NCI-H1417 (cell line): ENCODE data around the gene ADD3.
A peak's percentile ranks its signal among the peaks of the same experiment; 100 is the strongest.
"Not testable (repeated sequence)": the region's sequence is repeated elsewhere in the genome, so short reads cannot be mapped to it uniquely, and the experiment has no call there.

Experiments used
- DNase-seq, 3 experiments: peaks; one replicate each; lab custom pipeline; 2025; lab: John Stamatoyannopoulos, UW

Gene ADD3

DNA sequence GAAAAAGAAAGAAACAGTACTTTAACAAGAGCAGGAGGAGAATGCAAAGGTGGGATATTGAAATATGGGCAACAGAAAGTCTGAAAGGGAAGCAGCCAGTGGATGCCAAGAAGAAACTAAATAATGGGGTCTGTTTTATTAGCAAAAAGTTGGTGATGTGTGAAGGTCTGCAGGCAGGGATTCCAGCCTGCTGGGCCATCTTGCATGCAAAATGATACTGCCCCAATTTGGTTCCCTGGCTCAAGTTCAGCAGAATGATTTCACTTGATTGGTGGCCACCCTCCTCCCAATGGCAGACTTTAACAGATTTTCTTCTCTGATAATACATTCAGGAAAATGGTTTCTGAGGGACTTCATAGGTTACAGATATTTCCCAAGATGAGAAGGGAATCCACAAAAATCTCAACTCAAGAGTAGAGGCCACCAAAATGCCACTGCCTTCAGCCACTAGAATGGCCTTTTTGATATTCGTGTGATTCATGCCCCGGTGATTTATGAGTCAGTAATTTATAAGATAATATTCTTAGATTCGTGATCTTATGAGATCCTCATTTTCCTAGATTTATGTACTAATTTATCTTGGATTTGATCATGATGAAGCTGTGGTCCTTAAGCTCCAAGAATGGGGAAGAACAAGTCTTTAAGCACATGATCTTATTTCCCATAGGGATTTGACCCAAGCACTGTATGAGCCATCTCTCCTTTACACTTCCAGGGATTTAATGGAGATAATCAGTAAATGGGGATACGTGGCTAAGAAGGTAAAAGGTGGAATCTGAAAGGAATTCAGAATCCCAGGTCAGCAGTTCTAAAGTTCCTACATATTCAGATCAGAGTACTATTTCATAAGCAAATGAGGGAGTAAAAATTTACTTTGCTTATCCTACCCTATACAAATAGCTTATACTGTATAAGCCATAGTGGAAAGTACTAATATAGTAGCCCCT lies 32.3 kb upstream of the ADD3 start:
- no peak for DNase-seq

- DNase-seq: peak in 1 of 3 experiments; percentile 46
These were observed 31.1 kb upstream of the ADD3 start for GRCh38 chr10:109976681-109977080.

- peak in 2 of 3 experiments; percentile 21 to 66 for DNase-seq
These were observed 30.4 kb upstream of the ADD3 start for GRCh38 chr10:109977382-109977806.

DNA sequence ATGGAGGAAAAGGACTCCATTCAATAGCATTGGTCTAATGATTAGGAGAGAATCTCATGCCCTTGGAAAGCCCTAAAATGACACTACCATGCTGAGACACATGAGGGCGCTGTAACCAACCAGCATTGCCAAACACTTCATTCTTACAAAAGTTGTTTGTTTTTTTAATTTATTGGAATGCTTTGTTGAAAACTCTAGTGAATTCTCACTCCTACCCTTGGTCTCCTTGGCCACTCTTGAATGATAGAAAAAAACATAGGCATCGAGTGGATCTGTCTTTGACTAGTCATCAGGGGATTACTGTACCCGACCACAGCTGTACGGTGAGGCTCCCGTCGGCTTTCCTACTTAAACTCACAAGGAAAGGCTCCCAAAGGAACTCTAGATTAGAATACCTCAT lies 29.3 kb upstream of the ADD3 start:
- no peak for DNase-seq

DNA sequence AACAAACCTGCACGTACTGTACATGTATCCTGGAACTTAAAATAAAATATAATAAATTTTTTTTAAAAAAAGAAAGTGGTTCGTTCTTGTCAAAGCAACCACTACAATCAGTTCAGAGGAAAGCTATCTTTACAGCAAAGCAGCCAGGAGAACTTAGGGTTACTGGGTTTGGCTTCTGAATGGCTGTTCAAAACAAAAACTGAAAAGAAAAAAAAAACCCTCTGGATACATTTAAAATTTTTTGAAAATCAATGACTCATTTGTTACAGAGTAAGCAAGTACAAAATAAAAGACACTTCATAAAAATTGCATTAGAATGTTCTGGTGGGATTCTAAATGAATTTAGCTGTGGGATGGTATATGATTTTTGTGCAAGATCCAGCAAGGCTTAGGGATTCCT lies 28.6 kb upstream of the ADD3 start:
- DNase-seq: no peak

DNA sequence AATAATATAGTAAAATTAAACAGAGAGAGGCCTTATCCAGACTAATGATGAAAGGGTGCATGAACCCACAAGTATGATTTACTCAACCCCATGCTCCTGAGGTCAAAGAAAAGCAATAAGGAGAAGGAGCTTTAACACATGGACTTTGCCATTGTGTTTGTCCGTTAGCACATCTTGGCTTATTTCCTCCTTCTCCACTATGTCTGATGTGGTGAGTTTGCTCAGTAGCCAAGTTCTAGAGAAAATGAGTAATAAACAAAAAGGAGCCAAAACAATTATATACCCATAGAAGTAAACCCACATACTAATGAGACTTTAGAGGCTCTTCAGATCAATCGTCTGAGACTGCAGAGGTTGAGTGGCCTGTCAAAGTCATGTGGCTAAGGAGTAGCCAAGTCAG lies 26.1 kb upstream of the ADD3 start:
- DNase-seq: no peak

DNA sequence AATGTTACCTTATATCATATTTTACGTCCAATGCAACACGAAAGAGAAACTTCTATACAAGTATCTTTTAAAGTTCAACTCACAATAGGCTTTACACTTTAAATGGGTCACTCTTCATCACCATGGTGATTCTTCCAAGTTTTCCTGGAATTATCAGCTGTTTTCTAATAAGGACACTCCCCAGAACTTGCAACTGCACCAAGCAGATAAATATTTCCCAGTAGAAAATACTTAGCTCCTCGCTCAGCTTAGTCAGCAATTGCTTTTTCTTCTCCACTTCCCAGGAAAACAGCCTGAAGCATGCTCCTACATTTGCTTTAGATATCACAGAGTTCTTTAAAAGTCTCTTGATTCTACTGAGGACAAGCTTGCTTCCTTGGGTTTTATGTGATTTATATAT lies 25.7 kb upstream of the ADD3 start:
- no peak for DNase-seq

DNA sequence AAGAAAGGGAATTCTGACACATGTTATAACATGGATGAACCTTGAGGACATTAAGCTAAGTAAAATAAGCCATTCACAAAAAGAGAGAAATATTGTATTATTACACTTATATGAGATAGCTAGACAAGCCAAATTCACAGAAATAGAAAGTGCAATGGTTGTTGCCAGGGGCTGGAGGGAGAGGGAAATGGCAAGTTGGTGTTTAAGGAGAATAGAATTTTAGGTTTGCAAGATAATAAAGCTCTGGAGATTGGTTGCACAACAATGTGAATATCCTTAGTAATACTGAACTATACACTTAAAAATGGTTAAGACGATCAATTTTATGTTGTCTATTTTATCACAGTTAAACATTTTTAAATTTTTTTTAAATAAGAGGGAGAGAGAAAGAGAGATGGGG lies 25.0 kb upstream of the ADD3 start:
- DNase-seq: no peak

- no peak for DNase-seq
These were observed 23.8 kb upstream of the ADD3 start for GRCh38 chr10:109984013-109984412.

- not testable (repeated sequence) for DNase-seq
These were observed 22.0 kb upstream of the ADD3 start for GRCh38 chr10:109985768-109986167.

GRCh38 chr10:109987452-109988211 lies 20.2 kb upstream of the ADD3 start:
- no peak for DNase-seq

DNA sequence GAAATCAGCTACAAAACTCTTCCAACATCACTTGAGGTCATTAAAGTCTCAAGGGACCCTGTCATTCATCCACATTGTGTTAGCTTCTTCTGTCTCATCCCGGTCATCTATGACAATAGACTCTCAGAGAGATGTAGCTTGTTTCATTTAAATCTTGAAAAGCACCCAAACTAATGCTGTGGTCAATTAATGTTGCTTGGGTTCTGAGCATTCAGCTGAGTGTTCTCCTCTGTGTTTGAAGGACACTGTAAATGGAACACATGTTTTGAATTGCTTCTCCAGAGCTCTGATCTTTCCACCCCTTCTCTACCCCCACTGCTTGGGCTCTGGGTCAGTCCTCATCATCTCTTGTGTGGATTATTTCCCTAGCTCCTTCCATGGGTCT lies 19.6 kb upstream of the ADD3 start:
- DNase-seq: no peak

DNA sequence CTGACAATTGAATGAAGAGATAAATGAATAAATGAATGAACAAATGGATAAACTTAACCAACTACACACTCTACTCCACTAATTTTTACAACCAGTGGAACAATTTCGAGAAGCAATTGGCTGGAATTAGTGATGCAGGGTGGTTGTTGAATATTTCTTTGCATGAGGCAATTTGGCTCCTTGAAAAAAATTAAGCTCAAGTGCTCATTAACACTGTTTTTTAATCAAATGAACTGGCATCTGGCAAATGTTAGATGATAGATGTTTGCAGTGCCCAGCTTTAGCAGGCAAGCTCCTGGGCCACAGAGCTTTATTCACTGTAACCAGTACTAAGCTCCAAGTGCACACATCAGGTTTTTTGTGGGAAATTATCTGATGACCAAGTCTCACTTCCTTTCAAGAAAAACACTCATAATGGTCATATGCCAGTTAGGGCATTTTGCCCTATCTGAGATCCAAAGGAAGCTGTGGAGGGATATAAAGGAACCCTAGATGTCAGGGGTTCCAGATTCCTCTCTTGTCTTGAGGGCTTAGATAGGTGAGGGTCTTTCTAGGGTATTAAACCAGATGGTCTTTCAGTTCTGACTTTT lies 16.4 kb upstream of the ADD3 start:
- DNase-seq: no peak

DNA sequence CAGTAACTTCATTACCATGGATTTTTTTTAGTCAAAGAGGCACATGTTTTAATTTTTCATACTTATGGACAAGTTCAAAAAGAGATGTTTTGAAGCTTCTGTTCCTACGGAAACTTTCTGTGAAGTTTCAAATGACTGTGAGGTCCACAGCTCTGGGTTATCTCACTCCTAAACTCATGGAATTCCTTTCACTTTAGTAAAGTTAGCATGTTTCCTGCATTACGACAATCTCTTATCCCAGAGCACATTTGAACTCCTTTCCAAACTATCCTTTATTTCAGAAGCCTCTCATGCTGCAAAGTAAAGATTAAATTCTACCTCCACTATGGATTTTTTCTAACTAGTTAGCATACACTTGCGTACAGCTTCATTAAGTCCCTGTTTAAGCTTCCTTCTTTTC lies 15.3 kb upstream of the ADD3 start:
- DNase-seq: no peak

GRCh38 chr10:109993551-109994330 lies 14.0 kb upstream of the ADD3 start:
- no peak for DNase-seq

GRCh38 chr10:109994711-109995577 lies 12.8 kb upstream of the ADD3 start:
- DNase-seq: no peak

DNA sequence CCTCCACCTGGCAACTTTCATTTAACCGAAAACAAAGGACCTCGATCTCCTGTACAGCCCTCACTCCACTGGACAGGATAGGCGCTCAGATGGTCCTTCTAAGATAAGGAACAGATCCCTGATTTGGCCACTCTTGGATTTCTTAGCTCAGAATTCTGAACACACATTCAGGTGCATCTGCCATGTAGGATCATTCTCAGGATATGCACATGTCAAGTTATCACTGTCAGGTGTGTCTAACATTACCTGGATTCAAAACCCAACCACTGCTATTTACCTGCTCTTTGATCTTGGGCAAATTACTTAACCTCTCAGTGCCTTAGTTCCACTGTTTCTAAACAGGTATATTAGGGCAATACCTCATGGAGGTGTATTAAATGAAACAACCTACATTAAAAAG lies 12.2 kb upstream of the ADD3 start:
- DNase-seq: no peak

GRCh38 chr10:109996225-109996624 lies 11.6 kb upstream of the ADD3 start:
- DNase-seq: no peak

- DNase-seq: no peak
These were observed 11.0 kb upstream of the ADD3 start for GRCh38 chr10:109996766-109997171.

DNA sequence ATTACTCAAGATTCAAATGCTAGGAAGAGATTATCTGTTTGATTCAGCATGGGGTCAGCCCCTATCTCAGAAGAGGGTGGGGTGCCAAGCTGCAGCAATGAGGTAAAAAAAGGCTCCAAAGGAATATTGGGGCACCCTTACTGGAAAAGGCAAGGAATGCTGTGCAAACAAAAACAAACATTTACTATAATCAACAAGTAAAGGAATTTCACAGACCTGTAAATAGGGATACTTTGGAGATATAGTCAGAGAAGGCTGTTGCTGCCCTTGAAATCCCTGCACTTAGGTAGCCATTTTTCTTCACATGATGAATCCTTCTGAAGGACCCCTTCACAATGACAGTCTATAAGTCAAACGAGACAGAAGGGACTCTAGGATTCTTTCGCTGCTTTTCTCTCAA lies 10.6 kb upstream of the ADD3 start:
- no peak for DNase-seq

DNA sequence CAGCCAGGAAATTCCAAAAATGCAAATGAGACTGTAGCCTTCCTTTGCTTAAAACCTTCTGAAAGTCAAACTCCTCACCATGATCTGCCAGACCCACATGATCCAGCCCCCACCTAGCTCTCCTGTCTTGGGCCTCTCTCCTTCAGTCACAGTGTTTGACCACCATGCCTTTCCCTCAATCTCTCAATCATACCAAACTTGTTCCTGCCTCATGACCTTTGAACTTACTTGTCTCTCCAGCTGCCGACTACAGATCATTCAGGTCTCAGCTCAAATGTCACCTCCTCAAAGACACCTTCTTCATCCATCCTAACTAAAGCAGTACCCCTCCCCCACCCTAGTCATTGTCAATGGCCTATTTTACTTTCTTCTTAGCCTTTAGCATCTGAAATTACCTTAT lies 9.3 kb upstream of the ADD3 start:
- DNase-seq: no peak
